ENCODE measurements around the gene OR2AJ1. TPM values are rescaled to one million over a fixed set of nuclear protein-coding genes. Genes with fewer than 3 reads are reported as not detected.

OR2AJ1 gene, protein sequence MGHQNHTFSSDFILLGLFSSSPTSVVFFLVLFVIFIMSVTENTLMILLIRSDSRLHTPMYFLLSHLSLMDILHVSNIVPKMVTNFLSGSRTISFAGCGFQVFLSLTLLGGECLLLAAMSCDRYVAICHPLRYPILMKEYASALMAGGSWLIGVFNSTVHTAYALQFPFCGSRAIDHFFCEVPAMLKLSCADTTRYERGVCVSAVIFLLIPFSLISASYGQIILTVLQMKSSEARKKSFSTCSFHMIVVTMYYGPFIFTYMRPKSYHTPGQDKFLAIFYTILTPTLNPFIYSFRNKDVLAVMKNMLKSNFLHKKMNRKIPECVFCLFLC
- total RNA-seq: not detected

DNA sequence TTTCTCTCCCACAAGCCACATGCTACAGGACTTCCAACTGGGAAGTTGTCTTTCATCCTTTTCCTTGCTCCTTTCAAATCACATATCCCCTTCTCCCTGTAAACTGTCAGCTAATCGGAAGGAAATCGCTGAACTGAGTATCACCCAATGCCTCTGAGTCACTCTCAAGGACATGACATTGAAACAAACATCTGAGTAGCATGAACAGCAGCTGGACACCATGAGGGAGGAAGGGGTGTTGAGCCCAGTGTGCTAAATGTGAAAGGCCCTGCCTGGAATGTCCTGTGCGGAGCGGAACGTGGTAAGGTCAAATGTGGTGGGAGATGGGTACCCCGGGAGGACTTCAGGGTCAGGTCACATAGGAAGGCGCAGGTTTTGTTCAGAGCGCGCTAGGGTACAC is at the start of gene OR2AJ1:
Gene OR2AJ1, plus strand, starts transcription at position 22 of the 400 bp plus-strand sequence. CDS start 8,880 bp downstream, outside the sequence.
- 84 to 91% methylated on average over 6 to 9 of the region's 9 CpGs for WGBS, 2 donors
- intact Hi-C loops (cut with DNase I): no loop called here
- no peak for TF ChIP-seq POLR2A (IDR thresholded peaks at IDR 0.05)
- Histone ChIP-seq H3K27me3 (no peaks in the 10 kb centered on the region), H3K36me3 (no peaks in the 10 kb centered on the region), H3K9me3 (no peaks in the 10 kb centered on the region), H3K4me3 (no peak within 1 kb of the TSS), H3K27ac (no peak within 1 kb of the TSS), H3K4me1 (no peaks in the 10 kb centered on the region)
- no peak for DNase-seq

- H3K27ac ChIP-seq: no peak overlapping the region
- WGBS, 2 donors: 86 to 96% methylated on average over 9 of the region's 9 CpGs
- no peak overlapping the region for H3K4me3 ChIP-seq
- H3K9me3 ChIP-seq: no peaks in the 10 kb centered on the region
- H3K36me3 ChIP-seq: no peaks in the 10 kb centered on the region
- TF ChIP-seq CTCF (IDR thresholded peaks at IDR 0.05): no peak
- no peak for TF ChIP-seq POLR2A (IDR thresholded peaks at IDR 0.05)
- DNase-seq: no peak
- no peaks in the 10 kb centered on the region for H3K4me1 ChIP-seq
- no peaks in the 10 kb centered on the region for H3K27me3 ChIP-seq
- intact Hi-C loops (cut with DNase I): no loop called here
Observed at GRCh38 chr1:247883346-247883745, 41.3 kb upstream of the OR2AJ1 start.

DNA sequence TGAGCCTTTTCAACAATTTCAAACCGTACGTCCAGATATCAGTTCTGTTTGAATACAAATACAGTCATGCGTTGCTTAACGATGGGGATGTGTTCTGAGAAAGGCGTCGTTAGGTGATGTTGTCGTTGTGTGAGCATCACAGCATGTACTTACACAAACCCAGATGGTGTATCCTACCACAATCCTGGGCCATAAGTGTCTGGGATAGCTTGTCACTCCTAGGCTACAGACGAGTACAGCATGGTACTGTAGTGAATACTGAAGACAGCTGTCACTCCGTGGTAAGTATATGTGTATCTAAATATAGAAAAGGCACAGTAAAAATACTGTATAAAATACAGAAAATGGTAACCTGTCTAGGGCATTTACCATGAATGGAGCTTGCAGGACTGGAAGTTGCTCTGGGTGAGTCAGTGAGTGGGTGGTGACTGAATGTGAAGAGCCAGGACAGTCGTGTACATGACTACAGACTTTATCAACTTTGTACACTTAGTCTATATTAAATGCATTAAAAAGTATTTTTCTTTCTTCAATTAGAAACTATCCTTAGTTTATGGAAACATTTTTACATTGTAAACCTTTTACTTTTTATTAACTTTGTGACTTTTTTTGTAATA is 39.8 kb upstream of the OR2AJ1 start:
- intact Hi-C loops (cut with DNase I): no loop called here
- DNase-seq: no peak
- 79 to 83% methylated on average over 10 of the region's 10 CpGs for WGBS, 2 donors
- no peaks in the 10 kb centered on the region for H3K4me1 ChIP-seq
- no peak overlapping the region for H3K27ac ChIP-seq
- no peaks in the 10 kb centered on the region for H3K9me3 ChIP-seq
- H3K27me3 ChIP-seq: no peaks in the 10 kb centered on the region
- H3K36me3 ChIP-seq: no peaks in the 10 kb centered on the region
- no peak for TF ChIP-seq CTCF (IDR thresholded peaks at IDR 0.05)
- TF ChIP-seq POLR2A (IDR thresholded peaks at IDR 0.05): no peak
- H3K4me3 ChIP-seq: no peak overlapping the region

- intact Hi-C loops (cut with DNase I): no loop called here
- Histone ChIP-seq H3K36me3 (no peaks in the 10 kb centered on the region), H3K27ac (no peak within 1 kb of the TSS)
Observed at GRCh38 chr1:247895163-247895637, 29.5 kb upstream of the OR2AJ1 start, which contains the start of gene OR2W3. TSS of gene OR2W3 (plus strand) at chr1:247895587. CDS start at chr1:247895587, 0 bp downstream.

GRCh38 chr1:247895976-247896375 is 28.7 kb upstream of the OR2AJ1 start:
- no peaks in the 10 kb centered on the region for H3K9me3 ChIP-seq
- no peak overlapping the region for H3K4me3 ChIP-seq
- no peaks in the 10 kb centered on the region for H3K27me3 ChIP-seq
- TF ChIP-seq CTCF (IDR thresholded peaks at IDR 0.05) (no peak), POLR2A (IDR thresholded peaks at IDR 0.05) (no peak)
- no peaks in the 10 kb centered on the region for H3K36me3 ChIP-seq
- intact Hi-C loops (cut with DNase I): no loop called here
- no peaks in the 10 kb centered on the region for H3K4me1 ChIP-seq
- 60 to 91% methylated on average over 1 to 8 of the region's 14 CpGs for WGBS, 2 donors
- DNase-seq: no peak
- H3K27ac ChIP-seq: no peak overlapping the region

More at GRCh38 chr1:247895163-247895637, 29.5 kb upstream of the OR2AJ1 start, which contains the start of gene OR2W3:
- no peak for DNase-seq
- TF ChIP-seq CTCF (IDR thresholded peaks at IDR 0.05) (no peak), POLR2A (IDR thresholded peaks at IDR 0.05) (no peak)
- Histone ChIP-seq H3K9me3 (no peaks in the 10 kb centered on the region), H3K4me1 (no peaks in the 10 kb centered on the region), H3K4me3 (no peak within 1 kb of the TSS), H3K27me3 (no peaks in the 10 kb centered on the region)
- 44 to 45% methylated on average over 2 of the region's 2 CpGs for WGBS, 2 donors

All from esophagus squamous epithelium (tissue), 5 donors.